Activated effector memory CD4-positive, alpha-beta T cell treated with Interleukin-2 at 50 U/mL for 16 hours (primary cell): Measurements from ENCODE around the gene PAMR1.

ENCODE experiments used
- DNase-seq: peaks from one replicate; pipeline ENCODE4 v3.0.0-alpha.2; 2020

The PAMR1 gene

GRCh38 chr11:35433588-35433987 is 91.8 kb downstream of the PAMR1 start:
- no peak for DNase-seq

- no peak for DNase-seq
These were observed 93.0 kb downstream of the PAMR1 start for GRCh38 chr11:35432464-35432863.

GRCh38 chr11:35427071-35427470 is 98.3 kb downstream of the PAMR1 start:
- DNase-seq, result no peak

GRCh38 chr11:35426351-35426750 is 99.1 kb downstream of the PAMR1 start:
- DNase-seq, result no peak

GRCh38 chr11:35425603-35426212 is 99.7 kb downstream of the PAMR1 start:
- DNase-seq, result no peak

- DNase-seq, result no peak
These were observed 101.1 kb downstream of the PAMR1 start for GRCh38 chr11:35424157-35424940.

GRCh38 chr11:35420371-35420770 is 105.0 kb downstream of the PAMR1 start:
- DNase-seq, result no peak

GRCh38 chr11:35419830-35420333 is 105.5 kb downstream of the PAMR1 start:
- DNase-seq, result no peak

GRCh38 chr11:35419184-35419829 is 106.1 kb downstream of the PAMR1 start, which contains the start of gene SLC1A2:
SLC1A2 (minus strand) TSS chr11:35419558; CDS start chr11:35418966, 592 bp downstream.
- DNase-seq, result no peak

- no peak for DNase-seq
These were observed 106.9 kb downstream of the PAMR1 start for GRCh38 chr11:35418282-35419183.

GRCh38 chr11:35415487-35415886 is 109.9 kb downstream of the PAMR1 start:
- DNase-seq, result no peak

- no peak for DNase-seq
These were observed 110.6 kb downstream of the PAMR1 start for GRCh38 chr11:35414776-35415175.

- DNase-seq, result no peak
These were observed 111.1 kb downstream of the PAMR1 start for GRCh38 chr11:35414311-35414710.

- DNase-seq, result no peak
These were observed 111.8 kb downstream of the PAMR1 start for GRCh38 chr11:35413598-35413997.

- DNase-seq, result no peak
These were observed 113.1 kb downstream of the PAMR1 start for GRCh38 chr11:35412285-35412684.

GRCh38 chr11:35407041-35407440 is 118.4 kb downstream of the PAMR1 start:
- no peak for DNase-seq

GRCh38 chr11:35404388-35404775 is 121.0 kb downstream of the PAMR1 start:
- no peak for DNase-seq

- no peak for DNase-seq
These were observed 121.5 kb downstream of the PAMR1 start for GRCh38 chr11:35403765-35404387.

GRCh38 chr11:35402751-35403660 is 122.4 kb downstream of the PAMR1 start:
- DNase-seq, result no peak

GRCh38 chr11:35398881-35399280 is 126.5 kb downstream of the PAMR1 start:
- DNase-seq, result no peak

- DNase-seq, result no peak
These were observed 130.5 kb downstream of the PAMR1 start for GRCh38 chr11:35394941-35395340.
